Measurements from ENCODE around the gene AK2.

DNA sequence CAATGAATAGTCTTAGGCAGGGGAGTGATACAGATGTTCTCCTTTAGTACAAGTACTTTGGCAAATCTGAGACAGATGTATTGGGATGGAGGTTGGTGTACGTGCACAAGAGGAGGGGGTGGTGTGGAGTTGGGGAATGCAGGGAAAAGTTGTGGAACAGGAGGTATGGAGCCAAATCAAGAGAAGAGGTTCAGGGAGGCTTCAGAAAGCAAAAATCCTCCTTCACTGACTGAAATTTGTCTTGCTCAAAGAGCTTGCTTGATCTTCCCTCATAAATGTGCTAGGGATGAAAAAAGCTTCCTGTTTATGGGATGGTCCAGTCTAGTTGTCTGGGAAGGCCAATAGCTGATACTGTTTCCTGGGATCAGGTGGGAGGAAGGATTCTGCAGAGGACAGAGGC lies 77.9 kb downstream of the AK2 start:
- TF ChIP-seq, protein P1, sequence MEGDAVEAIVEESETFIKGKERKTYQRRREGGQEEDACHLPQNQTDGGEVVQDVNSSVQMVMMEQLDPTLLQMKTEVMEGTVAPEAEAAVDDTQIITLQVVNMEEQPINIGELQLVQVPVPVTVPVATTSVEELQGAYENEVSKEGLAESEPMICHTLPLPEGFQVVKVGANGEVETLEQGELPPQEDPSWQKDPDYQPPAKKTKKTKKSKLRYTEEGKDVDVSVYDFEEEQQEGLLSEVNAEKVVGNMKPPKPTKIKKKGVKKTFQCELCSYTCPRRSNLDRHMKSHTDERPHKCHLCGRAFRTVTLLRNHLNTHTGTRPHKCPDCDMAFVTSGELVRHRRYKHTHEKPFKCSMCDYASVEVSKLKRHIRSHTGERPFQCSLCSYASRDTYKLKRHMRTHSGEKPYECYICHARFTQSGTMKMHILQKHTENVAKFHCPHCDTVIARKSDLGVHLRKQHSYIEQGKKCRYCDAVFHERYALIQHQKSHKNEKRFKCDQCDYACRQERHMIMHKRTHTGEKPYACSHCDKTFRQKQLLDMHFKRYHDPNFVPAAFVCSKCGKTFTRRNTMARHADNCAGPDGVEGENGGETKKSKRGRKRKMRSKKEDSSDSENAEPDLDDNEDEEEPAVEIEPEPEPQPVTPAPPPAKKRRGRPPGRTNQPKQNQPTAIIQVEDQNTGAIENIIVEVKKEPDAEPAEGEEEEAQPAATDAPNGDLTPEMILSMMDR (IDR thresholded peaks at IDR 0.05) = no peak
- TF ChIP-seq EP300 (IDR thresholded peaks at IDR 0.05) = no peak
